Measurements from ENCODE around the gene CD300LG.

GRCh38 chr17:43814714-43815113 is 32.3 kb upstream of the CD300LG start:
- TF ChIP-seq CTCF (conservative IDR thresholded peaks at IDR 0.05) (no peak), EZH2 (IDR thresholded peaks at IDR 0.05; ENCODE audit: low read depth) (no peak)
